ENCODE data around the gene GPSM3.

Gene GPSM3

GRCh38 chr6:32202186-32202585 lies 9.7 kb upstream of the GPSM3 start:
- no peak overlapping the region for H3K27ac ChIP-seq

DNA sequence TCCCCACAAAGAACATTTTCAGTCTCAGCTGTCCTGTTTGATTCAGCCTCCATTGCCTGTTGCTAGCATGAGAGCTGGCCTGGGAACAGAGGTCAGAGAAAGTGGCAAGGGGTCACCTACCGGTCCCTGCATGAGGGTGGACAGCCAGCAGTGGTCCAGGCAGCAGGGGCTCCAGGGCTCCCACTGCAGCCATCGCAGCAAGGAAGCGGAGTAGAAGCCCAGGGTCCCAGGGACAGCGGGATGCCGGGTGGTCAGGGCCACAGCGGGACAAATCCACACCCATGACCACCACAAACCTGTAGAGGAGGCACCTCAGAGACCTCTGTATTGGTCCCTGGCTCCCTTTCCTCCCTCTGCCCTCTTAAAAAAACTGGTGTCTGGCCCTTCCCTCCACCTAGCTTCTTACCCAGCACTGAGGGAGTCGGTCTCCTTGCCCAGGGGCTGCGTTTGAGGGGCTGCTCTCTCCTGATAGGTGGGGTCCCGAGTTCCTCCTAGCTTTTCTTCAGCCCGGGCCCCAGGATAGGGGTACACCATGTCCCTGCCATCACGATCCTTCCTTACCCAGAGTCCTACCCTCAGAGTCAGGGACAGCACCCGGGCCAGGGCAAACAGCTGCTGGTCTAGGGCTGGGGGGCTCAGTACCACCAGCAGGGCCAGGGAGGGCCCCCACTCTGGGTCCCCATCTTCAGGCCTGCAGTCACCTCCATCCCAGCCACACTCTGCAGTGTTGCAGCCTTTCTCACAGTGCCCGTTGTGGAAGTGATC lies 8.4 kb upstream of the GPSM3 start:
- no peak for TF ChIP-seq ZFX (IDR thresholded peaks at IDR 0.05; ENCODE audit: borderline replicate concordance)
- TF ChIP-seq, protein P1, sequence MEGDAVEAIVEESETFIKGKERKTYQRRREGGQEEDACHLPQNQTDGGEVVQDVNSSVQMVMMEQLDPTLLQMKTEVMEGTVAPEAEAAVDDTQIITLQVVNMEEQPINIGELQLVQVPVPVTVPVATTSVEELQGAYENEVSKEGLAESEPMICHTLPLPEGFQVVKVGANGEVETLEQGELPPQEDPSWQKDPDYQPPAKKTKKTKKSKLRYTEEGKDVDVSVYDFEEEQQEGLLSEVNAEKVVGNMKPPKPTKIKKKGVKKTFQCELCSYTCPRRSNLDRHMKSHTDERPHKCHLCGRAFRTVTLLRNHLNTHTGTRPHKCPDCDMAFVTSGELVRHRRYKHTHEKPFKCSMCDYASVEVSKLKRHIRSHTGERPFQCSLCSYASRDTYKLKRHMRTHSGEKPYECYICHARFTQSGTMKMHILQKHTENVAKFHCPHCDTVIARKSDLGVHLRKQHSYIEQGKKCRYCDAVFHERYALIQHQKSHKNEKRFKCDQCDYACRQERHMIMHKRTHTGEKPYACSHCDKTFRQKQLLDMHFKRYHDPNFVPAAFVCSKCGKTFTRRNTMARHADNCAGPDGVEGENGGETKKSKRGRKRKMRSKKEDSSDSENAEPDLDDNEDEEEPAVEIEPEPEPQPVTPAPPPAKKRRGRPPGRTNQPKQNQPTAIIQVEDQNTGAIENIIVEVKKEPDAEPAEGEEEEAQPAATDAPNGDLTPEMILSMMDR (IDR thresholded peaks at IDR 0.05): no peak
- no peak overlapping the region for H3K27ac ChIP-seq

More at GRCh38 chr6:32202186-32202585, 9.7 kb upstream of the GPSM3 start:
- no peak for TF ChIP-seq ZFX (IDR thresholded peaks at IDR 0.05; ENCODE audit: borderline replicate concordance)
- TF ChIP-seq, protein P1 (IDR thresholded peaks at IDR 0.05): no peak

- no peak for TF ChIP-seq ZFX (IDR thresholded peaks at IDR 0.05; ENCODE audit: borderline replicate concordance)
- TF ChIP-seq, protein P1 (IDR thresholded peaks at IDR 0.05): no peak
- no peak overlapping the region for H3K27ac ChIP-seq
These were observed 6.4 kb upstream of the GPSM3 start for GRCh38 chr6:32198866-32199265.

- H3K27ac ChIP-seq: no peak overlapping the region
- TF ChIP-seq, protein P1 (IDR thresholded peaks at IDR 0.05): no peak
- TF ChIP-seq ZFX (IDR thresholded peaks at IDR 0.05; ENCODE audit: borderline replicate concordance): no peak
These were observed 5.9 kb upstream of the GPSM3 start for GRCh38 chr6:32198345-32198696.

DNA sequence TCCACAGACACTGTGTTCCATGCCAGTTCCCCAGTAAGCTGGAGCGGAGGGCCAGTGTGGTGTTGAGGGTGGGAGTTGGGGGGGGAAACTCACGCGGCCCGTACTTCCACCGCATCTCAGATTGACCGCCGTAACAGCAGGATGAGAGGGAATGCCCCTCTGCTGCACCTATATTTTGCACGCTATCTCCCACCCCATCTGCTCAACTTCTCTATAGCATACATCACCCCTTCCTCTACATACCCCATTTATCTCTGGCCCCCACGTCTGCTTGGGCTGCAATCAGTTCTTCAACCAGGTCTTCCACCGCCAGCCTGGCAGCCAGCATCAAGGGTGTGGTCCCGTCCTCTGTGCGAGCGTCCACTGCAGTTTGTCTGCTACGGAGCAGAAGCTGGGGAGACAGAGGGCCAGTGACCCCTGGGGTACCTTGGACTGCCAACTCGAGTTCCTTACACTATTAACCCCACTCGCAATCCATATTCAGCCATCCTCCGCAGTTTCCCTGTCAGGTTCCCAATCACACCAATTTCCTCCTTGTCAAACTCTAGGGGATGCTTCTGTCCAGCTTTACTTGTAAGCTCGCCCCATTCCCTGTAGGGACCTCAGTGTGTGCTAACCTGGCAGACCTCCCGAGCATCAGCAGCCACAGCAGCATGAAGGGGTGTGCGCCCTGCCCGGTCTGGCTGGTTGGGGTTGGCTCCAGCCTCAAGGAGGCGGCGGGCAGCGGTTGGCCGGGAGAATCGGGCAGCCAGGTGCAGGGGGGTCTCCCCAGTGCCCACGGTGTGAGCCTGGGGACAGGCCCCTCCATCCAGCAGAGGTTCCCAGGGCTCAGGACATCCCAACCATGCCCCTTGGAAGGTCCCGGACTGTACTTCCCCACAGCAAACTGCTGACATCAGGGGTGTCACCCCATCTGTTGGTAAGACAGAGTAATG lies 4.5 kb upstream of the GPSM3 start:
- peak overlapping the region; percentile 98 for H3K27ac ChIP-seq
- TF ChIP-seq, protein P1 (IDR thresholded peaks at IDR 0.05): no peak

DNA sequence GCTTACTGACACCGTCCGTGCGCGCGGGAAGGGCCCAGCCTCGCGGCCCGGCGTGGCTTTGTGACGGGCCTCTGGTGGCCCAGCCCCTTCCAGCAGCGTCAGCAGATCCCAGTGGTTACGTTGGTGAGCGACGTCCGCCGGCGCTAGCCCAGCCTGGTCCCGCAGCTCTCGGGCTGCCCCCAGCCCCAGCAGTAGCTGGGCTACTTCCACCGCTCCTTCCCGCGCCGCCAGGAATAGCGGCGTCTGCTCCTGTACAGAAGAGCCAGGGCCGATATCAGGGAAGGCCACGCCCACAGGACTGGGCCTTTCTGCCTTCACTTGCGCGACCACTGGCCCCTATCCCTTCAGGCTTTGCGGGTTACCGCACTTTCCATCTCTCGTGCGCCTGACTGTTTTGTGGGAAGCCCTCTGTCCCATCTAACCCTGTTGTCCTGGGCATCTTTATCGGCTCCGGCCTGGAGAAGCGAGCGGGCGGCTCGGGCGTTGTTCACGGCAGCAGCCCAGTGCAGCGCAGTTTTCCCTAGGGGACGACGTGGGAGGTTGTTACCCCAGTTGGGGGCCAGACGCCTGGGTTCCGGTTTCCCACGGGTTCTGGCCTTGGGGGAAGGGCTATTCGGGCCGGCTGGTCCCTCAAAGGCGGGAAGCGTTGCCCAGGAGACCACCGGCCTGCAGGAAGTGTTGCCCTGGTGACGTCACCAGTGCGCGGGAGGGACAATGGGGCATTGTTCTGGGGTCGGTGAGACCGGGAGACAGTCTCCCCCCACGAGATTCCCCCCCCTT lies 3.6 kb upstream of the GPSM3 start:
- TF ChIP-seq ZFX (IDR thresholded peaks at IDR 0.05; ENCODE audit: borderline replicate concordance): no peak
- TF ChIP-seq, protein P1 (IDR thresholded peaks at IDR 0.05): no peak
- H3K27ac ChIP-seq: peak overlapping the region; percentile 98
